ENCODE measurements around the gene MEPE.

The MEPE gene, protein sequence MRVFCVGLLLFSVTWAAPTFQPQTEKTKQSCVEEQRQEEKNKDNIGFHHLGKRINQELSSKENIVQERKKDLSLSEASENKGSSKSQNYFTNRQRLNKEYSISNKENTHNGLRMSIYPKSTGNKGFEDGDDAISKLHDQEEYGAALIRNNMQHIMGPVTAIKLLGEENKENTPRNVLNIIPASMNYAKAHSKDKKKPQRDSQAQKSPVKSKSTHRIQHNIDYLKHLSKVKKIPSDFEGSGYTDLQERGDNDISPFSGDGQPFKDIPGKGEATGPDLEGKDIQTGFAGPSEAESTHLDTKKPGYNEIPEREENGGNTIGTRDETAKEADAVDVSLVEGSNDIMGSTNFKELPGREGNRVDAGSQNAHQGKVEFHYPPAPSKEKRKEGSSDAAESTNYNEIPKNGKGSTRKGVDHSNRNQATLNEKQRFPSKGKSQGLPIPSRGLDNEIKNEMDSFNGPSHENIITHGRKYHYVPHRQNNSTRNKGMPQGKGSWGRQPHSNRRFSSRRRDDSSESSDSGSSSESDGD

DNA sequence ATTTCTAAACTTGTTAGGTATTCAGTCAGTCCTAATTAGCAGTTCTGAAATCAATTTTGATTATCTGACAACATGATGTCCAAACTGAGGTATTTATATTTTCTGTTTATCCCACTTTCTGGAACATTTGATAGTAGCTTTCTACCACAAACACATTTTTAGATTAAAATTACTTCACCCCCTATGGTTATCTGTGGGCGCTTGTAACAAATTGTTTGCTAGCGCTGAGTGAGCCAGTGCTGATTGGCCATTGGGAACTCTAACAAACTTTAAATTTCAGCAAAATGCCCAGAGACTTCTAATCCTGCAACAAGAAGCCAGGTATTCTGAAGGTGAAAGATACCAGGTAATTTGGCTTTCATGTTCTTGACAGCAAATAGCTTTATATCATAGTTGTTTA, at the start of gene MEPE:
Gene MEPE, plus strand, starts transcription at position 301 of the 400 bp plus-strand sequence. CDS start 1,746 bp downstream, outside the sequence.
- DNase-seq = no peak

DNA sequence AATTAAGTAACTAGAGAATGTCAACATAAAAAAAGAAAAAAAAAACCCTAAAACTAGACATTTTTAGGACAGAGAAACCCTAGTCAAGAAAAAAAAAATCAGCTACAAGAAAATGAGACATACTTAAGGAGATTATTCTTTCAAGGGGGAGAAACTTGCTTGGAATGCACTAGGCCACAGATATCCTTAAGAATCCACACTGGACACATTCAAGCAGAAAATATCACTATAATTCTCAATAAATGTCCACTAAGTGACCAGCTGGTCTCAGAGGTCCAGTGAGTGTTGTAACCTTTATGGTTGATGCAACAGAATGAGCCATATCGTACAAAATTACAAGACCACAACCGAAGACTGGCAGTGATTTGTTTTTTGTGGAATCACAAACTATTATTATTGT, 49.0 kb upstream of the MEPE start:
- no peak for DNase-seq

DNA sequence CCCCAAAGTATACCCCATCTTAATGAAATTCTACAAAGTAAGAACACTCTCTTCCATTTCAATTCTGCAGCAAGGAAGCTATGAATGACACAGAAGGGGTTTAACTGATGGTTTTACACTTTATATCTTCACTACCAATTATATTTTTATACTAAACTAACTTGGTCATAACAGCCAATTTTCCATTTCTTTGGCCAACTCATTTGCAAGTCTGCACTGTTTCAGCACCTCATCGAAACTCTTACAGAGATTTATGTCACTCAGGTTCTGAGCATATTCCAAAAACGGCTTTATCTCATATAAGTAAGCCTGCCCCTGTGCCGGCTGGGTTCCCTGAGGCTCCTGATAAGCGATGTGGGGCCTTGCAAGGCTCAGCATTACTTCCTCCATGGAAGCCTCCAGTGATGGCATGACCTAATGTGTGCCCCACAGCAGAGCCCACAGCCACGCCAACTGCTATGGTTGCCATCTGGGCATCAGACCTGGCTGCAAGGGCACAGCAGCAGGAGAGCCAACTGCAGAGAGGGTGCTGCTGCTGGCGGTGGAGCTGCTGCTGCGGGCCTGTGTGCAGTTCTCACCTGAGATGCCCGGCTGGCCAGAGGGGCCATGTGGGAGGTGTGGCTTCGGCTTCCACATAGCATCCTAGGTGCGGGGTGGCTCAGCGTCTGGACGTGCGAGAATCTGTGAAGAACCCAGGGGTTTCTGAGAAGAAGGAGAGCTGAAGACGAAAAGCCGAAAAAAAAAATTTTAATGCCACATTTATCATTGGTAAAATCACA, 46.8 kb upstream of the MEPE start:
- DNase-seq = no peak

DNA sequence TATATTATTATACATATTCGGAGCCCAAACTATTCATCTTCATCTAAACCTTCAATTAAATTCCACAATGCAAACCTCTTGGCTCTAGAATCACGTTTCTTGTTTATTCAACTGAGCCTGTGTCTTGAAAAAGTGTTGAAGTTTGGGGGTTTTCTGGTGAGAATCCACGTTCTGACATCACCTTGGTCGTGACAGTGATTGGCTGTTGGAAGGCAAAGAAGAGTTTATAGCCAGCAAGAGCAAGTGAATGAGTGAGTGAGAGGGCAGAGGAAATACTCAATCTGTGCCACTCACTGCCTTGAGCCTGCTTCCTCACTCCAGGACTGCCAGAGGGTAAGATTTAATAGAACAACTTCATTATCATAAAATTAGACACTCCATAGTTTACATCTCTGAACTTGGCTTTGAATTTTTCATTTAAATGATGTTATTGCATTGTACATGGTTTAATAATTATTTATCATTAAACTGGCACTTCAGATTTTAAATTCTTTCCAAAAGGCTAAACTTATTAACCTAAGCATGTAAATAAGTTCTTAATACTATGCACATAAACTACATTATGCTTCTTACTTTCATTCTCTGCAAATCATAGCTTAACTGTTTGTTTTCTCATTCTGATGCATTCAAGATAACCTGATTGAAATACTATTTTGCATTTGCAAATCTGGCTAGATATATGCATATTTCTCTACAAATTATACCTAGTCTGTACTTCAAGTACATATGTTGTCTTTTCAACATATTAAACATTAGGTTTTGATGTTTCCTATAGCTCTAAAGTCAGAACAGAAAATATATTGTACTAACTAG, 33.3 kb upstream of the MEPE start, which contains the start of gene IBSP:
Gene IBSP, plus strand, starts transcription at position 254 of the 813 bp plus-strand sequence. CDS start 2,808 bp downstream, outside the sequence.
- no peak for DNase-seq

DNA sequence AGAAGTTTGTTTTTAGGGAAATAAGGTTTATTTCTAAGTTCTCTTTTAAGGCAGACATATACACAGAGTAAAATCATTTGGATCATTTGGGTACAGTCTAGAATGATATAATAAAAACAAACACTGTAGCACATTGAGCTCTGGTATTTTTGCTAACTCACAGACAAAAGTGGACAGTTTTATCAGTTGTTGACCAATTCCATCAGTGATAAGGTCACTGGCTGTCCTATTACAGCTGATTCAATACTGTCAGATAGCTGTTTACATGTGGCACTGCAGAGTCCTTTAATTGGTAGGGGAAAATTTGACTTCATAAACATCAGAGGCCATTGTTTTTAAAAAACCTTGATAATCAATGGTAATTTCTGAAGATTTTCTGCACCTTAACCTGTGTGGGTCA, 29.9 kb upstream of the MEPE start:
- no peak for DNase-seq

DNA sequence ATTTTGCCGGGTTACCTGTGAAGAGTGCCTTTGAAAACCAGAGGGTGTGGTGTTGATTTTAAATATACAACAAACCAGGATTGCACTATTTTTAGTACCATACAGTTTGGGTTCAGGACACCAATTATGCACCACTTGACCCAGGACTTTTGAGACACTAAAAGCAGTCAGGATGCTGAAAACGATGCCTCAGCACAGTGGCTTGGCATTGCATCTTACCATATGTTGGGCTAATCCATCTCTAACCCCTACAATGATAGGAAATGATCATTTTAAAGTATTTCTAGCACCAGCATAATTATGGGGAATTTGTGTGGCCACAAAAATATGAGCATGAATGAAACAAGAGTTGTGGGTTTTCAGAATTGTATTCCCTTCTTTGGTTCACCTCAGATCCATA, 29.3 kb upstream of the MEPE start:
- no peak for DNase-seq

DNA sequence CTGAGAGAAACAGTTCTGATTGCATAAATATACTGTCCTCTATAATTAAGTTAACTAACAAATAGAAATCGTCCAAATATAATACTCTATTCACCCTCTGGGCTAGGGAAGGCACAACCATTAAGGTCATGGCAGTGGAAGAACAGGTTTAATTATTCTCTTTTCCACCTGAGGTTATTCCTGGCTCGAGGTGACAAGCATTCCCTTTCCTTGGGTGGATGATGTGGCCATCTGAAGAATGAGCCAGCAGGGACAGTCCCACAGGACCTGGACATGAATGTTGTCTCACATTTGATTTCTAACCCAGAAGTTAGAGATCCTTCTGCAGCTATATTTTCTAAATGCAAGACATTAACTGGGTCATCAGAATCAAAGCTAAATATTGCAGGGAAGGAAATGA, 27.9 kb upstream of the MEPE start:
- DNase-seq = no peak

DNA sequence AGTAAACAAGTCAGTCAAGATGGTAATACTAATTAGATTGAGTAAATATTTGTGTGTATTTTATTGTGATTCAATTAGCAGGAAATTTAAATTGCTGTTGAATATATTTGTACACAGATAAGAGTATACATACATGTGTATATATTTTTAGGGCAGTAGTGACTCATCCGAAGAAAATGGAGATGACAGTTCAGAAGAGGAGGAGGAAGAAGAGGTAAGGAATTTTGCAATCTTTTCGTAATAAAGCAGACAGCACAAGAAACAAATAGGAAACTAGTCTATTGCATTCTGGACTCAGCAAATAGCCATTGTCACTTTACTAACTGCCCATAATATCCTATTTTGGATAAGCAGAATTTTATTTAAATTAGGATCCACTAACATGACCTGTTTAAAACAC, 26.8 kb upstream of the MEPE start:
- no peak for DNase-seq

DNA sequence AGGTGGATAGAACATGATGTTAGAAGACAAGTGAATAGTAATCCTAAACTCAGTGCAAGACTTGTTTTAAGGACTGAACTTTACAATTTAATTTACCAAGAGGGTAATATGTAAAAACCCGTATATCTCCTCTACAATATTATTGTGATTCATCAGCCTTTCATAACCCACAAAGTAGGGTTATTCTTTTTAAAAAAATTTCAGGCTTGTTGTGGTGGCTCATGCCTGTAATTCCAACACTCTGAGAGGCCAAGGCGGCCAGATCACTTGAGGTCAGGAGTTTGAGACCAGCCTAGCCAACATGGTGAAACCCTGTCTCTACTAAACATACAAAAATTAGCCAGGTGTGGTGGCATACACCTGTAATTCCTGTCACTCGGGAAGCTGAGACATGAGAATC, 26.2 kb upstream of the MEPE start:
- no peak for DNase-seq

DNA sequence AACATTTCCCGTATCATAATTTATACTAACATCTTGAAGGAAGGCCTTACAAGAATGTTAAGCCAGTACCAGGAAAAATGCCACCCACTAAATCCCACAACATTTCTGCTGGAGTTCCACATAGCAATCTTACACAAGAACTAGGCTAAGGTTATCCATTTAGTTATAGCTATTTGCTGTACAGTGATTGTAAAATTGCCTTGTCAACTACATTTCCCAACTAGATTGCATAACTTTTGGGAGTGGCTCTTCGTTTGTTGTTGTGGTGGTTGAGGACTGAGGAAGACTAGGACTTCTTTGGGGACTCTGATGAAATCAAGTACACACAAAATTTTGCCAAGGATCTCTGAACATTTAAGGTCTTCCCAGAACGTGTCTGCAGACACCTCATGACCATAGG, 25.4 kb upstream of the MEPE start:
- DNase-seq = no peak

DNA sequence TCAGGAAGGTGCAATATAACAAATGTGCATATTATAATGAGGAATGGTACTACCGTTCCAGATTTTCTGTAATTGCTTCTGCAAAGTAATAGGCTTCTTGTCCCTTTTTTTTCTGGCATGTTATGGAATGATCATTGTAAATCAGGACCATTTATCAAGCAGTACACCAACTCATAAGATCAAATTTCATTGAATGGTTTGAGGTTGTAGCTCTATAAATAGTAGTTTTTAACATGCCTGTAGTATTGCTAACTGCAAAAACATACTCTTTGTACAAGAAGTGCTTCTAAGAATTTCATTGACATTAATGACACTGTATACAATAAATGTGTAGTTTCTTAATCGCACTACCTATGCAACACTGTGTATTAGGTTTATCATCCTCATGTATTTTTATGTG, 20.8 kb upstream of the MEPE start:
- DNase-seq = no peak

DNA sequence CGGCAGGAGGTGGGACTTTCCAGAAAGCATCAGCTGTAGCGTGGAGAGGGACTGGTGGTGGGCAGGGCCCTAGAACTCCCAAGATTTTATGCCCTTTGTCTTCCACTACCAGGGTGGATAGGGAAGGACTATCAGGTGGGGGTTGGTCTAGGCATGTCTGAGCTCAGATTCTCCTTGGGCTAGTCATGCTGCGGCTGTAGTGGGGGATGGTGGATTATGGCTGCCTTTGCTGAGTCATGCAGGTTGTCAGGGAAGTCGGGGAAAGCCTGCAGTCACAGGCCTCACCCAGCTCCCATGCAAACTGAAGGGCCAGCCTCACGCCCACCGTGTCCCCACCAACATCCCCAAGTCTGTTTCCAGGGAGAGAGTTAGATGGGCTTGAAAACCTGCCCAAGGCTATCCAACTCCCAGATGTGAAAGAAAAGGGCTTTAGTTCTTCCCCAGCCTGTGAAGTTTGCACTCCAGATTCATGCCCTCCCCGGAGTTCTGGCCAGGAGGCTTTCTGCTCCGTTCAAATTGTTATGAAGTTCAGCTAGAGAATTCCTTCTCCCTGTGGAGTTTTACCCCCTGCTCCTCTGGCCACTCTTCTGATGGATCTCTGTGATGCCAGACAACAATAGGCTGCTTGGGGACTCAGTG, 13.4 kb upstream of the MEPE start:
- no peak for DNase-seq

DNA sequence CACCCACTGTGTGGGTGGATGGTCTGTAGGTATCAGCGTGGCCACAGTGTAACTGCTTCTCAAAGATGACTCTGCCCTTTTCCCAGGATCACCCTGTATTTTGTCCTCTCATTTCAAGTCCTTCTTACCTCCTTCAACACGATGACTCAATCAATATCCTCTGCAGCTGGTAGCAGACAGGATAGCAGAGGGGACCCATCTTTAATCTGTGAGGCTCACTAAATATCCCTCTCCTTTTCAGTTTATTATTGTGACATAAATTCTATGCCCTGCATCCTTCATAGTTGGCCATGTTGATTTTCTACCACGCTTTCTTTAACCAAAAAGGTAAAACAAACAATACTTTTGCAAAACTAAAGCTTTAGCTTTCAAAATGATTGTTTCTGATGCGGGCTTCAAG, 9.6 kb upstream of the MEPE start:
- DNase-seq = no peak

DNA sequence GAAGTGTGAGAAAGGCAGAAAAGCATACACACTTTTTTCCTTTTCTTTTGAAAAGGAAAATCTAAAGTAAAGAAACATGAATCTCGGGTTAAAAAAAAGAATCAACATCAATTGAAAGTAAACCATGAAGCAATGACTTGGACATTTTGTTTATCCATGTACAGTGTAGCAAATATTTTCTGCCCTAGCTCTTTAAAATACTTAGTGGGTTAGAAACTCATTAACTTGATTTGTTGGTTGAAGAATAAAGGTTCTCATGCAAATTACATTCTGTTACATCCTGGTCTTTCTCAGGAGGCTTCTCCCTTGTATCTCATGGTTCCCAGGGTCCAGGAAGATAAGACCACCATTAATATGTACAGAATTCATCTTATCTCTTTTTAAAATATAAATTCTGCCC, 9.0 kb upstream of the MEPE start:
- no peak for DNase-seq

DNA sequence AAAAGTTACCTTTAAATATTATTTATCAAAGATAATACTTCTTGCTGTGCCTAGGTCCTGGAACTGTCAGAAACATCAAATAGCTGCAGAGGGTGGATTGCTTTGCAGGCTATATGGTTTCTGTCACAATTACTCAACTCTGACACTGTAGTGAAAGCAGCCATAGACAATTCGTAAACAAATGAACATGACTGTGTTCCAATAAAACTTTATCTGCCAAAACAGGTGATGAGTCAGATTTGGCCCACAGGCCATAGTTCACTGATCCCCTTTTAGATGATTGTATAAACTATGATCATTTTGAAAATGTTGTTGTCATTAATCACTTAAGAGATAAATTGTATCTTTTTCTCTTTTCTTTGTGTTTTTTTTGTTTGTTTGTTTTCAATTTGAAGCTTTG, 8.4 kb upstream of the MEPE start:
- no peak for DNase-seq

DNA sequence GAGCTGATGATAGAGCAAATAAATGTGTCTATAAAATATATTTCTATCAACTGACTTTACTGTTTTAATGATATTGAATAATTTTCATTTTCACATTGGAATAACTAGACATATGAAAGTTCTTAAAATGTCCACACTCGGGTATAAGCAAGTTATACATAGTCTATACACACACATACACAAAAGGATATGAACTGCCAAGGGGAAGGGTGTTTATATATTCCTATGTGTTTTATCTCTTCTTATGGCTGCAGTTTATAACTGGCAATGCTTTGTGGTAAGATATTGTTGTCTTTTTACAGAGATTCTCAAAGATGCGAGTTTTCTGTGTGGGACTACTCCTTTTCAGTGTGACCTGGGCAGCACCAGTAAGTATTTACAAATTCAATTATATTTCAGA, 1.6 kb downstream of the MEPE start:
- no peak for DNase-seq

DNA sequence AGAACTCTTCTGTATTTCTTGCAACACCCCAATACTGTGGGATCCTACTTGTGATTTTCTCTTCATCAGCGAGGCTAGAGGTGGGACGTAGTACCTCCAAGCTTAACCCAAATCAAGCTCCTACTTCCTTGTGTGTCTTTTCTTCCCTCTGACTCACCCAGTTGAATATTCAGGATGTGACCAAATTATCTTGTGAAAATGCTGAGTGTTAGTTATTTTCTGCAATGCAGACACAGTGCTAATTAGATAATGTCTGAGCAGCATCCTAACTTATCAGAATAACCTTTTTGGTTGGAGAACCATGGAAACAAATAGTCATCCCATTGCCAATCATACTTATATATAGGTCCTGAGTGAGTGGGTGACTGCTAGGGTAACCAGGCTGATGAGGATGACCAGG, 2.4 kb downstream of the MEPE start:
- no peak for DNase-seq

DNA sequence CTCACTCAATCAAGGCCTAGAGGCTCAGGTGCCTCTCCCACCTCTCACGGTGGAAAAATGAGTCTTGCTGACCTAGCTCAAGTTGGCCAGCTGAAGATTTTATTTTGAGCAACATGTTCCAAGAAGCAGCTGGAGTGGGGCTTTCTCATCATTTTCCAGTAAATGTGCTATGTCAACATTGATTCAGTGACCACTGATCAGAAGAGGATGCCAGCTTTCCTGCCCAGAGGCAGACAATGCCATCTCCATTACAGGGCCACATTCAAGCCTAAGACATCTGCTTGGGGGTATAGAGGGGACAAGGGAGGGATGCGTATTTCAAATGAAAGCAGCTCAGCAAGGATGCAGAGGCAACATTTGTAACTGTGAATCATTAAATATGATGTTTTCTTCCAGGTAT, 3.0 kb downstream of the MEPE start:
- DNase-seq = no peak

DNA sequence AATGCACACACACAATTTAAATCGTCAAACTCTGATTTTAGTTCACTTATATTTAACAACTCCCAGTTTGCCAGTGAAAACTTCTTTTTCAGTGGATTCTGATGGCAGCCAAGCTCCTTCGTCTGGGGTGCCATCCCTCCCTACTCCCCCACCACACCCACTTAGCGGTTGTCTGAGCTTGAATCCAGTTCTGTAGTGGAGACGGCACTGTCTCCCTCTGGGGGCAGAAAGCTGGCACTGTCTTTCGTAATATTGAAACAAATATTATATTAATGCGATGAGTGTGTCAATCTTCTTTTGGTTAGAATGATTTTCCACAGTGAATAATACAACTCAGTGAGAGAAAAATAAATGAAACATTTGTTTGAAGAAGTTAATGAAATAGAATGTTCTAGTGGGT, 5.4 kb downstream of the MEPE start:
- DNase-seq = no peak

DNA sequence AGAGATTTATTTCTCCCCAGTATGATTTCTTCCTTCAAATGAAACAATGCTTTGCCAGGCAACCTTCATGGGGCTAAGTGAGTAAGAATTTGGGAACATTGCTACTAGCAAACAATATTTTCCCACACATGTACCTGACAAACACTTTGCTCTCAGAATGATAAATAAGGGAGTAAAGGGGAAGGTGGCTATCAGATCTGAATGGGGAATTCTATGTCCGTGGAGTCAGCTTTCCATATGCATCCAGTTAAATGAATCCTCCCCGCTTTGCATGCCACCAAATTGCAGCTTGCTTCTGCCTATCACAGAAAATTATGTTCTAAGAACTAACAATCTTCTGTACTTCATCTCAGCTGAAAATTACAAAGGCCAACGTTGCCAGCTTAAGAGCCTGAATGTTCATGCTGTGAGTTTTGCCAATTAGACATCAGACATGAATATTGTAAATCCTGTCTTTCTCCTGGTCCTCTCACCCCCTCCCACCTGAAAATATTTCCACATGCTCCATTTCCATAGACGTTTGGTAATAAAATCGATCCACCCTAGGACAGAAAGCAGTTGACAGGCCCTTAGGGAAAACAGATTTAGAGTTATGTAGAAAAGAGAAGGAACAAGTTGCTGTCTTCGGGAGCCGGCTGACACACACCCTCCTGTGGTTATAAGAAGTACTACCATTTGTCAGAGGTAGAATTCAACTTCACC, 6.3 kb downstream of the MEPE start:
- no peak for DNase-seq

DNA sequence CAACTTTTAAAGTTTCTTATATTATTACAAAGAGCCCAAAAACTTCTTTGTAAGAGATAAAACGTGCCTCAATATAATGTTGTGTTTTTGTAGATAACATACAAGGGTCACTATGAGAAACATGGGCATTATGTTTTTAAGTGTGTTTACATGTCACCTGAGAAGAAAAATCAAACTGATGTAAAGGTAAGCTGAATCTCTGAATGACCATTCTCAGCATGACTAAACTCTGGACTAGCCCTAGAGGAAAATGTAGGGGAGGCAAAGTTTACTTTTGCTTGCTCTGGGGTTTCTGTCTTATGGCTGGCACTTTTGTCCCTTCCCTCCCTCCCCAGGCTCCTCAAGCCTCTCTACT, 6.8 kb downstream of the MEPE start:
- DNase-seq = no peak

DNA sequence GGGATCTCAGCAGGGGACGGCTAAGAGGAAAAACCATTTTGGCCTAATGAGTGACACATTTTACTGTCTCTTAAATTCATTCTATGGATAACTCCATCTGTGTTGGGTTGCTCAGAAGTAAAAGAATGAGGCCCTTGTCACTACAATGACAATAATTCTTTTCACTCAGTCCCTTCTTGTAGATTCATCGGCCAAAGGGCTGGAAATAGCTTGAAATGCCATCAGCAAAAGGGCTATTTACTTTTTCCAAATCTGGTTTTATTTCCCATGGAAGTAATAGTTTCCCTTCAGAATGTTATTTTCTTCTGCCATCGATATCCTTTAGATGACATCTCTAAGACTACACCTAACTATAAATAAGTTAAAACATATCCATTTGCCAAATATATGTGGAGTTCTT, 7.4 kb downstream of the MEPE start:
- DNase-seq = no peak

All from activated effector memory CD4-positive, alpha-beta T cell treated with Interleukin-2 at 50 U/mL for 16 hours (primary cell).